Hepatocyte (in vitro differentiated cells): Measurements from ENCODE around the gene UGT1A7.

Source experiments
- EZH2 ChIP-seq: fragments of 200-600 bp; sonication (generic); IDR thresholded peaks from 2 replicates; pipeline ENCODE4 v1.6.1; 2016; ENCODE audit warnings: antibody characterized with exemption, mild to moderate bottlenecking, borderline replicate concordance
- EZH2phosphoT487 ChIP-seq: fragments of 200-600 bp; sonication (generic); IDR thresholded peaks from one replicate; pipeline ENCODE4 v1.6.1; 2018; ENCODE audit warnings: antibody characterized with exemption, mild to moderate bottlenecking, low read depth, moderate library complexity; ENCODE audit not compliant: unreplicated experiment, severe bottlenecking
- TF ChIP-seq, protein P1 (sequence below): fragments of 200-600 bp; sonication (generic); IDR thresholded peaks from 2 replicates; pipeline ENCODE4 v1.5.1; 2016; ENCODE audit warnings: antibody characterized with exemption, mild to moderate bottlenecking; ENCODE audit not compliant: poor library complexity

DNA sequence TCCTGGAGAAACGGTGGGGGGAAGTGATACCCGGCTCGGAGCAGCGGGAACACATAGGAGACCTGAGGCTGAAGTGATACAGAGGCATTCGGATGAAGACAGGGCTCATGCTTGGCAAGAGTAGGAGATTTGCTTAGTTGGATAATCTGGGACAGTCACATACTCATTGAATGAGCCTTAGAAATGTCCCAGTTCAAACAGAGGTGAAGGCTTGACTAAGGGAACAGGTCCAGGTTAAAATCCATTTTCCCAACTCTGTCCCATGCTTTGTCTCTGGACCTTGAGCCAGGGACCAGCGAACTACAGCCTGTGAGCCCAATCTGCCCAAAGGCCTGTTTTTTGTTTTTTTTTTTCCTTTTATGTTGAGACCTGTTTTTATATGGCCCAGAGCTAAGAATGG, 12.3 kb downstream of the UGT1A7 start:
- TF ChIP-seq EZH2 (no peak), EZH2phosphoT487 (no peak)
- TF ChIP-seq, protein P1, sequence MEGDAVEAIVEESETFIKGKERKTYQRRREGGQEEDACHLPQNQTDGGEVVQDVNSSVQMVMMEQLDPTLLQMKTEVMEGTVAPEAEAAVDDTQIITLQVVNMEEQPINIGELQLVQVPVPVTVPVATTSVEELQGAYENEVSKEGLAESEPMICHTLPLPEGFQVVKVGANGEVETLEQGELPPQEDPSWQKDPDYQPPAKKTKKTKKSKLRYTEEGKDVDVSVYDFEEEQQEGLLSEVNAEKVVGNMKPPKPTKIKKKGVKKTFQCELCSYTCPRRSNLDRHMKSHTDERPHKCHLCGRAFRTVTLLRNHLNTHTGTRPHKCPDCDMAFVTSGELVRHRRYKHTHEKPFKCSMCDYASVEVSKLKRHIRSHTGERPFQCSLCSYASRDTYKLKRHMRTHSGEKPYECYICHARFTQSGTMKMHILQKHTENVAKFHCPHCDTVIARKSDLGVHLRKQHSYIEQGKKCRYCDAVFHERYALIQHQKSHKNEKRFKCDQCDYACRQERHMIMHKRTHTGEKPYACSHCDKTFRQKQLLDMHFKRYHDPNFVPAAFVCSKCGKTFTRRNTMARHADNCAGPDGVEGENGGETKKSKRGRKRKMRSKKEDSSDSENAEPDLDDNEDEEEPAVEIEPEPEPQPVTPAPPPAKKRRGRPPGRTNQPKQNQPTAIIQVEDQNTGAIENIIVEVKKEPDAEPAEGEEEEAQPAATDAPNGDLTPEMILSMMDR, result no peak
